Cerebellar cortex (tissue), 1 donor: ENCODE results near the gene PTEN.
A peak's percentile ranks its signal among the peaks of the same experiment; 100 is the strongest.
"Not testable (repeated sequence)": the region's sequence is repeated elsewhere in the genome, so short reads cannot be mapped to it uniquely, and the experiment has no call there.

Source experiments
- DNase-seq: peaks from one replicate; pipeline ENCODE4 v3.0.0-alpha.2; 2015; ENCODE audit warnings: low spot score

PTEN gene

GRCh38 chr10:87869773-87870551 lies 6.5 kb downstream of the PTEN start:
- DNase-seq = no peak

GRCh38 chr10:87872828-87873227 lies 9.4 kb downstream of the PTEN start:
- no peak for DNase-seq

- DNase-seq = no peak
Observed at GRCh38 chr10:87873656-87874055, 10.2 kb downstream of the PTEN start.

DNA sequence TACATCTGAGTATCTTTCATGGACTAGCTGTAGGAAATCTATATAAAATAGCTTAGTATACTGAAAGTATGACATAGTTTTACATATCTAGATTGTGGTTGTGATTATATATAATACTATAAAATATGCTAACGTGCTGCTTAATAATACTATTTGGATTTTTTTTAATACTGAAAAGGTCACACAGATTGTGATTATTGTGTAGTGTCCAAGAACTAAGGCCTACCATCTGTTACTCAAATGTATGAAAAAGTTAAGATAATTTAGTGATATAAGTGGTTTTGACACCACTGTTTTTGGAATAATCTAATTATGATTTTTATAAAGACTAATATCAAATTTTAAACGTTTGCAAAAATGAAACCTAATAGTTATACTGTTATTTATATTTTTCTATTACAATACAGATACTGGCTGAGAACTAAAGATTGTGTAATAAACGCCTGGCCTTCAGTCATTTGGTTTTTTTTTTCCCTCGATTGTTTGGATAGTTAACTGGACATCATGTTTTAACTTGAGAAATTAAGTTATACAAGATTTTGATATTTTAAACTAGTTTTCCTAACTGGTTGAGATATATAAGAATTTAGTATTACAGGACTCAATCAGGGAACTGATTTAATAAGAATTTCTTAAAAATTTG lies 12.6 kb downstream of the PTEN start:
- DNase-seq = peak; percentile 58

DNA sequence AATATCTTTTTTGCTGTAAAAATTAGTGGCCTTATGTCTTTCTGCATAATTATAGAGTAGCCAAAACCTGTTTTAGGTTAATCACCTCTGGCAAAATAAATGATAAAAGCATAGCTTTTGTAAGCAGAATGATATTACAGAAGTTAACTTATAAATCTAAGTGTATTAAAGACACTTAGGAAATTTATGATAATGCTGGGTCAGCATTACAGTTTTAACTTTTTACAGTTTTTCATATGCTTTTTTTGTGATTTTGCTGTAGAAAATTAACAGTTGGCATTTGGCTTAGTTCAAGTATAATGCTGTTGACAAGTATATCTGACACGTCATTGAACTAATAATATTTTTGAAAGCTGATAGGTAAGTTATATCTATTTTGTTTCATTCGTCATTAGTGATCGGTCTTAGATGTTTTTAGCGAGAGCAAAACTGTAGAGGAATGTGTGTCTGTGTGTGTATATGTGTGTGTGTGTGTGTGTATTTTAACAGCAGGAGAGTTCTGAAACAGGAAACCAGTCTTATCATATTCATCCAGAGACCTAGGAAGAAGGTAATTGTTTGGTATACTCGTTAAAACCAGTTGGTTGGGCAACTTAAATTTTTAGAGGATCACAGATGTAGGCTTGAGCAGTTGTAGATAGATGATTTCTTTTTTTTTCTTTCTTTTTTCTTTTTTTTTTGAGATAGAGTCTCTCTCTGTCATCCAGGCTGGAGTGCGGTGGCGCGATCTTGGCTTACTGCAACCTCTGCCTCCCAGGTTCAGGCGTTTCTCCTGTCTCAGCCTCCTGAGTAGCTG lies 15.4 kb downstream of the PTEN start:
- no peak for DNase-seq

- no peak for DNase-seq
Observed at GRCh38 chr10:87880336-87880735, 16.9 kb downstream of the PTEN start.

DNA sequence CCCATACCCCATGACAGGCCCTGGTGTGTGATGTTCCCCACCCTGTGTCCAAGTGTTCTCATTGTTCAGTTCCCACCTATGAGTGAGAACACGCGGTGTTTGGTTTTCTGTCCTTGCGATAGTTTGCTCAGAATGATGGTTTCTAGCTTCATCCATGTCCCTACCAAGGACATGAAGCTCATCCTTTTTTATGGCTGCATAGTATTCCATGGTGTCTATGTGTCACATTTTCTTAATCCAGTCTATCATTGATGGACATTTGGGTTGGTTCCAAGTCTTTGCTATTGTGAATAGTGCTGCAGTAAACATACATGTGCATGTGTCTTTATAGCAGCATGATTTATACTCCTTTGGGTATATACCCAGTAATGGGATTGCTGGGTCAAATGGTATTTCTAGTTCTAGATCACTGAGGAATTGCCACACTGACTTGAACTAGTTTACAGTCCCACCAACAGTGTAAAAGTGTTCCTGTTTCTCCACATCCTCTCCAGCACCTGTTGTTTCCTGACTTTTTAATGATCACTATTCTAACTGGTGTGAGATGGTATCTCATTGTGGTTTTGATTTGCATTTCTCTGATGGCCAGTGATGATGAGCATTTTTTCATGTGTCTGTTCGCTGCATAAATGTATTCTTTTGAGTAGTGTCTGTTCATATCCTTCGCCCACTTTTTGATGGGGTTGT lies 18.1 kb downstream of the PTEN start:
- not testable (repeated sequence) for DNase-seq

DNA sequence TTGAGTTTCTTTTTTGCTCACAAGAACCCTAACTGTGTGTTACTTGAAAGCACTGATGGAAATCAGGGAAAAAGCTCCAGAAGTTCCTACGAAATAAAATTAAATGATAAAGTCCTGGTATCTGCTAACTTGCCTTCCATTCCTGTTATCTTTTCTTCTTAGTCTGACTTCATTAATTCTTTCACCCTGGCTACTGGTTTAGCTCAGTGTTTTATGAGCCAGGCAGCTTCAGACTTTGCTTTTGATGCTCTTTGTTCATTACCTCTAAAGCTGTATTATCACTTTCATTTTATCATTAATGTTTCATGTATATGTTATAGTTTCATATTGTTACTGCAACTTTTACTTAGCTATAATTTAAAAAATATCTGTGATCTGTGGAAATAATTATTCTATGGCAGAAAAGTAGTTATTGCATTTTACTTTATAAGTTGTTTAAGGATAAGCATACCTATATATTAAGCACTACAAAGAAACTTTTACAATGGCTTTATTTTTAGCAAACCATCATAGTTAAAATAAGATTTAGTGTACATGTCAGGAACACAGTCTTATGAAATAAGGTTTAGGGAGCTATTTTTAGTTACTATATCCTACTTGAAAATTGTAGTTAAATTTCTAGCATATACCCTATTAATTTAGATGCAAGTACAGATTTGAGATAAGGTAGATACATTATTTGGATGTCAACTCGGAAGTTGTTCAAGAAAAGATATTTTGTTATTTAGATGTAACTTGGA lies 19.3 kb downstream of the PTEN start:
- DNase-seq = no peak

DNA sequence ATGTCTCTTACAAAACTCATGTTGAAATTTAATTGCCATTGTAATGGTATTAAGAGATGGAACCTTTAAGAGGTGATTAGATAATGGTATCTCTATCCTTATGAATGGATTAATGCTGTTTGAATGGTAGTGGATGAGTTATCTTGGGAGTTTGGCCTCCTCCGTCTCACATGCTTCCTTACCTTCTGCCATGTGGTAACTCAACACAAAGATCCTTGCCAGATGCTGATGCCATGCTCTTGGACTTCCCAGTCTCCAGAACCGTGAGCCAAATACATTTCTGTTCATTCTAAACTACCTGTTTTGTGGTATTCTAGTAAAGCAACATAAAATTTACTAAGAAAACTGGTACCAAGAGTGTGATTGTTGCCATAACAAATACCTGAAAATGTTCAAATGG lies 23.2 kb downstream of the PTEN start:
- DNase-seq = no peak

GRCh38 chr10:87887146-87887545 lies 23.7 kb downstream of the PTEN start:
- no peak for DNase-seq

DNA sequence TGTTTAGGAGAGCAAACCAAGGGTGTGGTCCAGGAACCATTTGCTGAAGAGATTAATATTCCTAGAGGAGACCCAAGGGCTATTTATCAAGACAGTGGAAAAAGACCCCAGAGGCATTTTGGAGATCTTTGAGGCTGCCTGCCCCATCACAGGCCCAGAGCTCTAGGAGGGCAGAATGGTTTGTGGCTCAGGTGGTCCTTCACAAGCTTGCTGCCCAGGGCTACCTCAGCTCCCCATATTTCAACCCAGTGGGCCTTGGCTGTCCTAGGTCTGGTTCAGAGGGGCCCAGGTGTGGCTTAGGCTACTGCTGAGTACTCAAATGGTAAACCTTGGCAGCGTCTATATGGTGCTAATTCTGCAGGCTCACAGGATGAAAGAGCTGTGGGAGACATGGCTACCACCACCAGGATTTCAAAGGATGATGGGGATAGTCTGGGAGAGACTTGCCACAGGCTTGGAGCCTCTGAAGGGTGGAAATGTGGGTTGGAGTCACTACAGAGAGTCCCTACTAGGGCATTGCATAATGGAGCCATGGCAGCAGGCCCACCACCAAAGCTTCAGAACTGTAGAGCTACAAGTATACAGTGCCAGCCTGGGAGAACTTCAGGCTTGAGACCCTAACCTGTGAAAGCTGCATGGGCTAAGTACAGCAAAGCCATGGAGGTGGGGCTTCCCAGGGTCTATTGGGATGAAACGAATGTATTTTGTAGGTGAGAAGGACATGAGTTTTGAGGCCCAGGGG lies 24.3 kb downstream of the PTEN start:
- no peak for DNase-seq

DNA sequence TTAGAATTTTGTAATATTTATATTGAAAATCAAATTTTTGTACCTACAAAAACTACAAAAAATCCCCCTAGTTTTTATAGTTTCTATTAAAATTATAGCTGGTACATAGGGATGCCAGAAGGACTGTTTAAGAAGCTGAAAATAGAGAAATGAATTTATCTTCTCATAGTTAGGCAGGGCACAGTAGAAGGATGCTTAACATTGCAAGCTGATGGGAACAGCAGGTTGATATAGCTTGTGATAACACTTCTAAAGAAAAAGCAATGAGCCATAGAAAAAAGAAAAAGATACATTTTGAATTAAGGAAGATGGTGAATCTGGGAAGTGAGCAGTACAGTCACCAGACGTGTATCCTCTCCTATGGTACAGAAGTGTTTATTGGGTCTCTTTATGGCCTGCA lies 32.0 kb downstream of the PTEN start:
- no peak for DNase-seq

GRCh38 chr10:87896216-87896615 lies 32.8 kb downstream of the PTEN start:
- no peak for DNase-seq

GRCh38 chr10:87897957-87898356 lies 34.5 kb downstream of the PTEN start:
- DNase-seq = not testable (repeated sequence)

- not testable (repeated sequence) for DNase-seq
Observed at GRCh38 chr10:87903396-87903795, 40.0 kb downstream of the PTEN start.

- no peak for DNase-seq
Observed at GRCh38 chr10:87913156-87913921, 49.9 kb downstream of the PTEN start.

DNA sequence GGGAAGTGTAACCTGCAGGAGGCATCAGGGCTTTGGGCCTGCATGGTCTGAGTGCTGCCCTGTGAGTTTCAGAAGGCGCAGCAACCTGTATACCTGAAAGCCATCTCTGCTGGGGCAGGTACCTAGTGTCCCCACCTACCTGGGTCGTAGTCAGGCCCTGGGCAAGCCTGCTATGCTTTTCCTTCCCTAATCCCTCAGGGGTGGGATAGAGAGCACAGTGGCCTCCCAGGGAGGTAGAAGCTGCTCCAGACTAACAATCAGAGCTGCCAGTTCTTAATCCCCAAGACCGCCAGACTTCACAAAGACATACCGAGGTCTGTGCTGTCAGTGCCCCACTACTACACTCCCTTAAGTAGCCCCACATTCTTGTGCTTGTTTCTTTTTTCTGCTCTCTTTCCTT lies 52.0 kb downstream of the PTEN start:
- no peak for DNase-seq

DNA sequence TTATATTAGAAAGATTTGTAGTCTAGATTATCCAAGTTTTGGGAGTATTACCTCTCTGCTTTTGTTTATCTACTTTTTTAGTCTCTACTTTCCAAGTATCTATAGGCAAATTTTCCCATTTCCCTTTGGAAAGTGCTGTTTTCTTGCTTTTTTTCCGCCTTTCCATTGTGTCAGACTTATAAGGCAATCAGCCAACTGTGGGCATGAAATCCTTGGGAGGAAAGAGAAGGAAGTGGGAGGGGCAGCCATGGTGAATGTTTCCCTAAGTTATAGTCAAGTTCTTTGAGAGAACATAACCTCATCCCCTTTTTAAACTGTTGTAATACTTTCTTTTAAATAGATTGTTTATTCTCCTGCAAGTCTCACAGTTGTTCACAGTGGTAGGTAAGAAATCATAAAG lies 52.6 kb downstream of the PTEN start:
- DNase-seq = no peak

DNA sequence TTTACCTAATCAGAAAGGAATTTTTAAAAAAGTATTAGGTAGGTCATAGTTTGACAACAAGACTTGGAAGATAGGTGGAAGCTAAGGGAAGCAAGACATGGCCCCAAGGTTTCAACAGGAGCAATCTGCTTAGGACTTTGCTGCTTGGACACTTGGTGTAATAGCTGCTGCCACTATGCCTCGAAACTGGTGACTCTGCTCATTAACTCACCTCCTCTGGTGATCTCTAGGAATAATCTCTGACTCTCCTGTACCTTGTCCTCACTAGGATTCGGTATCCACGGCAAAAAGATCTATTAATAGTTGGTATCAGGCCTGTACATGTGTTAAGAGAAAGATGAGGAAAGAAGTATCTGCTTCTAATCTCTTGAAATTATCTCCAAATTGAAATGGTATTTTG lies 53.1 kb downstream of the PTEN start:
- DNase-seq = no peak

DNA sequence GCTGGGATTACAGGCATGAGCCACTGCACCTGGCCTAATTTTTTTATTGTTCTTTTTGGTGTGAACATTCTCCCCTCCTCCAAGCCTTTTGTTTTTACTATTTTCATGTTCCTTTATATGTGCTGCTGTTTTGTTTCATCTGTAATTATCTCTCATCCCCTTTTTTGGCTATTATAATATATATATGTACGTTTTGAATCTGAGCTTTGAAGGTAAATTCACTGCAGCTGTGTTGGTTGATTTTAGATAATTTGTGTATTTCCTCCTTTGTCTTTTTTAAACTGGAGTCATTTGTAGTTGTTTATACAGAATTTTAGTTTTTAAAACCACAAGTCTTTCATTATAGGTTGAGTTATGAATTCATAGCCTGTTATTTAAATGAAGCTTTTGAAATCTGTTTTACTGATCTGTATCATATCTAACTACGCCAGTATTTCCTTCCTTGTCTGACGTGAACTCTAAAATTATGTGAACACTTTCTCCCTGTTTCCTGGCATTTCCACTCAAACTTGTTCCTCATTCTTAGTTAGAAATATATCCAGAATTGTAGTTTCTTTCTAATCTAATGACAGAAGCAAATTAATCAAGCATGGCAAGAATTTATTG lies 54.9 kb downstream of the PTEN start:
- no peak for DNase-seq
